DOHH2 (cell line): ENCODE measurements around the gene CSNK1G3.
"Not testable (repeated sequence)": the region's sequence is repeated elsewhere in the genome, so short reads cannot be mapped to it uniquely, and the experiment has no call there.

ENCODE experiments used
- CTCF ChIP-seq: fragments of 200-600 bp; sonication (generic); IDR thresholded peaks from one replicate; pipeline ENCODE4 v1.5.1; 2014; ENCODE audit warnings: antibody characterized with exemption, mild to moderate bottlenecking, low read depth, low read length; ENCODE audit not compliant: poor library complexity, severe bottlenecking
- EZH2phosphoT487 ChIP-seq: fragments of 200-600 bp; sonication (generic); IDR thresholded peaks from 2 replicates; pipeline ENCODE4 v1.6.1; 2017; ENCODE audit warnings: borderline replicate concordance, mild to moderate bottlenecking, antibody characterized with exemption, low read length, moderate library complexity, mixed read lengths

GRCh38 chr5:123637028-123637427, 125.1 kb downstream of the CSNK1G3 start:
- not testable (repeated sequence) for TF ChIP-seq CTCF, EZH2phosphoT487
